ENCODE data around the gene MROH2A.

MROH2A gene

DNA sequence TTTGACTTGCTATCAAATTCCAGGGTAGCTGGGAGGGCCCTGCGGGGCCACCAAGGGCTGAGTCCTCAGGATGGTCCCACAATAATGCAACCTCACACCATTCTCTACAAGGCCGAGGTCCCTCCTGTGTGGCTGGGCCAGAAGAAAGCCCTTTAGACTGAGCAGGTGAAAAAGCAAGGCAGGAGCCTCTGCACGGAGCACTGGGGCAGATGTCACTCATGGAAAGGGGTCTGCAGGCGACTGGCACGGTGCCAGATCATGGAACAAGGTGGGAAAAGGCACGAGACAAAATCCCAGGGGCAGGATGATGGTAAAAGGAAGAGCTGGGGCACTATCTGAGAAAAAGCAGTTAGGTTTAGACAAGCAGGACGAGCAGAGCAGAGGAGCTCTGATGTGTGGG lies 60.1 kb downstream of the MROH2A start (continued):
- TF ChIP-seq, protein P1, sequence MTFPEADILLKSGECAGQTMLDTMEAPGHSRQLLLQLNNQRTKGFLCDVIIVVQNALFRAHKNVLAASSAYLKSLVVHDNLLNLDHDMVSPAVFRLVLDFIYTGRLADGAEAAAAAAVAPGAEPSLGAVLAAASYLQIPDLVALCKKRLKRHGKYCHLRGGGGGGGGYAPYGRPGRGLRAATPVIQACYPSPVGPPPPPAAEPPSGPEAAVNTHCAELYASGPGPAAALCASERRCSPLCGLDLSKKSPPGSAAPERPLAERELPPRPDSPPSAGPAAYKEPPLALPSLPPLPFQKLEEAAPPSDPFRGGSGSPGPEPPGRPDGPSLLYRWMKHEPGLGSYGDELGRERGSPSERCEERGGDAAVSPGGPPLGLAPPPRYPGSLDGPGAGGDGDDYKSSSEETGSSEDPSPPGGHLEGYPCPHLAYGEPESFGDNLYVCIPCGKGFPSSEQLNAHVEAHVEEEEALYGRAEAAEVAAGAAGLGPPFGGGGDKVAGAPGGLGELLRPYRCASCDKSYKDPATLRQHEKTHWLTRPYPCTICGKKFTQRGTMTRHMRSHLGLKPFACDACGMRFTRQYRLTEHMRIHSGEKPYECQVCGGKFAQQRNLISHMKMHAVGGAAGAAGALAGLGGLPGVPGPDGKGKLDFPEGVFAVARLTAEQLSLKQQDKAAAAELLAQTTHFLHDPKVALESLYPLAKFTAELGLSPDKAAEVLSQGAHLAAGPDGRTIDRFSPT (tag by site-specific recombination; IDR thresholded peaks at IDR 0.05): no peak
- TF ChIP-seq ZNF830 (tag by site-specific recombination; IDR thresholded peaks at IDR 0.05; ENCODE audit: low read depth) (no peak), MYNN (tag by site-specific recombination; IDR thresholded peaks at IDR 0.05; ENCODE audit: borderline replicate concordance) (no peak), ZNF555 (tag by site-specific recombination; conservative IDR thresholded peaks at IDR 0.05) (no peak), ZNF416 (tag by site-specific recombination; IDR thresholded peaks at IDR 0.05) (no peak), ZNF473 (tag by site-specific recombination; IDR thresholded peaks at IDR 0.05) (no peak), ZBTB21 (tag by site-specific recombination; IDR thresholded peaks at IDR 0.05) (no peak), ZNF155 (tag by site-specific recombination; IDR thresholded peaks at IDR 0.05) (no peak), ZSCAN30 (tag by site-specific recombination; IDR thresholded peaks at IDR 0.05) (no peak)
- TF ChIP-seq, protein P2, sequence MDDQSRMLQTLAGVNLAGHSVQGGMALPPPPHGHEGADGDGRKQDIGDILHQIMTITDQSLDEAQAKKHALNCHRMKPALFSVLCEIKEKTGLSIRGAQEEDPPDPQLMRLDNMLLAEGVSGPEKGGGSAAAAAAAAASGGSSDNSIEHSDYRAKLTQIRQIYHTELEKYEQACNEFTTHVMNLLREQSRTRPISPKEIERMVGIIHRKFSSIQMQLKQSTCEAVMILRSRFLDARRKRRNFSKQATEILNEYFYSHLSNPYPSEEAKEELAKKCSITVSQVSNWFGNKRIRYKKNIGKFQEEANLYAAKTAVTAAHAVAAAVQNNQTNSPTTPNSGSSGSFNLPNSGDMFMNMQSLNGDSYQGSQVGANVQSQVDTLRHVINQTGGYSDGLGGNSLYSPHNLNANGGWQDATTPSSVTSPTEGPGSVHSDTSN (CRISPR knock-in tag; IDR thresholded peaks at IDR 0.05): no peak

DNA sequence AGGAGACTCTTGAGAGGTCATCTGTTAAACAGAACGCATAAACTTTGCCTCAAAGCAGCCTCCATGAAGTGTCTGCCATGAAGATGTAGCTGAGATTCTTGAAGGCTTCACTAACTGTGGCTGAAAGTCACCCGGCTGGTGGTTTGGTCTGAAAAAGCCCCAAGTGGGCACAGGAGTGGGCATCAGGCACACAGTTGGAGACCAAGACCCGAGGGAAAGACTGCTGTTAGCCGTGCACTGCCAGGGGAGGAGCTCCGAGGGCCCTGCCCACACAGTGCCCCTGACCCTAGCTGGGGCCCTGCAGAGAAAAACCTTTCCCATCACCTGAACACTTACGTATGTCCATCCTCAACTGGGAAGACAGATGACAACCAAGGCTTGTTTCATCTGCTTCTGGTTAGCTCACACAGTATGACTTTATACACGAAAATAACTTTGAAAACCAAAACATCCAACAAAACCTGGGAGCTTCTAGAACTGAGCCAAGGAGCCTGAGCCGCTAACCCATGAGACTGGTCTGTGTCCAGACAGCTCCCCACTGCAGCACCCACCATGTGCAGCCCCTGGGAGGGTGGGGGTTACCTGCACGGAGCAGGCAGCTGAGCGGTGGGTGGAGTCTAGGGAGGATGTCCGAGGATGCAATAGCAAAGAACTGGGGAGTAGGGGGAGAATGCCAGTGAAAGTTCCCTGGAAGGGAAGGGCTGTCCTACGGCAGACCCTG lies 60.8 kb downstream of the MROH2A start:
- no peak overlapping the region for H3K27ac ChIP-seq (ENCODE audit: extremely low read depth, low read depth, low read length)
- no peak for TF ChIP-seq ZNF239 (tag by site-specific recombination; IDR thresholded peaks at IDR 0.05)
- no peak for TF ChIP-seq ZNF335 (tag by site-specific recombination; conservative IDR thresholded peaks at IDR 0.05)
- TF ChIP-seq ZNF174 (tag by site-specific recombination; IDR thresholded peaks at IDR 0.05): no peak
- no peak for TF ChIP-seq ZNF324 (tag by site-specific recombination; IDR thresholded peaks at IDR 0.05)
- TF ChIP-seq, protein P3, sequence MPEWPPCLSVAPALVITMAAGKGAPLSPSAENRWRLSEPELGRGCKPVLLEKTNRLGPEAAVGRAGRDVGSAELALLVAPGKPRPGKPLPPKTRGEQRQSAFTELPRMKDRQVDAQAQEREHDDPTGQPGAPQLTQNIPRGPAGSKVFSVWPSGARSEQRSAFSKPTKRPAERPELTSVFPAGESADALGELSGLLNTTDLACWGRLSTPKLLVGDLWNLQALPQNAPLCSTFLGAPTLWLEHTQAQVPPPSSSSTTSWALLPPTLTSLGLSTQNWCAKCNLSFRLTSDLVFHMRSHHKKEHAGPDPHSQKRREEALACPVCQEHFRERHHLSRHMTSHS (tag by site-specific recombination; IDR thresholded peaks at IDR 0.05): no peak
- TF ChIP-seq ZNF785 (tag by site-specific recombination; IDR thresholded peaks at IDR 0.05): no peak
- no peak for TF ChIP-seq ZBTB20 (tag by site-specific recombination; IDR thresholded peaks at IDR 0.05)
- no peak for TF ChIP-seq ZFP37 (tag by site-specific recombination; IDR thresholded peaks at IDR 0.05)
- TF ChIP-seq KLF7 (tag by site-specific recombination; IDR thresholded peaks at IDR 0.05; ENCODE audit: borderline replicate concordance): no peak
- no peak for TF ChIP-seq ZNF214 (tag by site-specific recombination; IDR thresholded peaks at IDR 0.05; ENCODE audit: borderline replicate concordance)
- no peak for TF ChIP-seq ZNF473 (tag by site-specific recombination; IDR thresholded peaks at IDR 0.05)
- CTCF ChIA-PET: interaction anchor here (0.9 kb wide), 1 partner anchor 19 kb away, joined by 3 read pairs; no protein-coding TSS in a partner anchor

More for the DNA sequence above, 60.8 kb downstream of the MROH2A start:
- POLR2A ChIA-PET: interaction anchor here (0.9 to 1.4 kb wide), 3 partner anchors 11 to 272 kb away, joined by 3 to 6 read pairs (median 3); partner anchors contain the start of genes HJURP and USP40
- H3K36me3 ChIP-seq (ENCODE audit: control insufficient read depth in 2 of 2, insufficient read depth in 1 of 2, low read length in 2 of 2): peaks cover 54 to 100% of the 10 kb centered on the region in 2 experiments
- H3K4me3 ChIP-seq (ENCODE audit: low read depth, low read length): no peak overlapping the region
- no peaks in the 10 kb centered on the region for H3K9me3 ChIP-seq (ENCODE audit: control insufficient read depth, insufficient read depth, low read depth, low read length)
- no peaks in the 10 kb centered on the region for H3K4me1 ChIP-seq (ENCODE audit: control insufficient read depth, insufficient read depth, low read length)

Measured in HEK293 (cell line).